GM12801 (cell line): Measurements from ENCODE around the gene GSDMA.

Source experiments
- TF ChIP-seq, protein P1 (sequence below): IDR thresholded peaks from one replicate; pipeline ENCODE4 v1.5.1; 2011; ENCODE audit warnings: control low read depth; ENCODE audit not compliant: insufficient read length; ENCODE audit errors: extremely low read depth

The GSDMA gene

DNA sequence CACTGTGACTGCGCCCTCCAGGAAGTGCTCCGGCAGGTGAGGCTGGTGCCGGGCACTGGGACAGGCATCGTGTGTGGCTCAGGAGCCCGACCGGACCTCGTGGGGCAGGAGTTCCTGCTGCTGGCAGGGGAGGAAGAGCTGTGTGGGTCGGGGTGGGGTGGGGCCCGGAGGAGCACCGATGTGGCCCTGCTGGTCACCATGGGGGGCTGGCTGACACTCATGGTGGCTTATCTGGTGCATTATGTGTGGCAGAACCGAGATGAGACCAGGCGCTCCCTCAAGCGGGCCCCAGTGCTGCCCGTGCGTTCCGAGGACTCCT, 18.5 kb upstream of the GSDMA start:
- TF ChIP-seq, protein P1, sequence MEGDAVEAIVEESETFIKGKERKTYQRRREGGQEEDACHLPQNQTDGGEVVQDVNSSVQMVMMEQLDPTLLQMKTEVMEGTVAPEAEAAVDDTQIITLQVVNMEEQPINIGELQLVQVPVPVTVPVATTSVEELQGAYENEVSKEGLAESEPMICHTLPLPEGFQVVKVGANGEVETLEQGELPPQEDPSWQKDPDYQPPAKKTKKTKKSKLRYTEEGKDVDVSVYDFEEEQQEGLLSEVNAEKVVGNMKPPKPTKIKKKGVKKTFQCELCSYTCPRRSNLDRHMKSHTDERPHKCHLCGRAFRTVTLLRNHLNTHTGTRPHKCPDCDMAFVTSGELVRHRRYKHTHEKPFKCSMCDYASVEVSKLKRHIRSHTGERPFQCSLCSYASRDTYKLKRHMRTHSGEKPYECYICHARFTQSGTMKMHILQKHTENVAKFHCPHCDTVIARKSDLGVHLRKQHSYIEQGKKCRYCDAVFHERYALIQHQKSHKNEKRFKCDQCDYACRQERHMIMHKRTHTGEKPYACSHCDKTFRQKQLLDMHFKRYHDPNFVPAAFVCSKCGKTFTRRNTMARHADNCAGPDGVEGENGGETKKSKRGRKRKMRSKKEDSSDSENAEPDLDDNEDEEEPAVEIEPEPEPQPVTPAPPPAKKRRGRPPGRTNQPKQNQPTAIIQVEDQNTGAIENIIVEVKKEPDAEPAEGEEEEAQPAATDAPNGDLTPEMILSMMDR = no peak

DNA sequence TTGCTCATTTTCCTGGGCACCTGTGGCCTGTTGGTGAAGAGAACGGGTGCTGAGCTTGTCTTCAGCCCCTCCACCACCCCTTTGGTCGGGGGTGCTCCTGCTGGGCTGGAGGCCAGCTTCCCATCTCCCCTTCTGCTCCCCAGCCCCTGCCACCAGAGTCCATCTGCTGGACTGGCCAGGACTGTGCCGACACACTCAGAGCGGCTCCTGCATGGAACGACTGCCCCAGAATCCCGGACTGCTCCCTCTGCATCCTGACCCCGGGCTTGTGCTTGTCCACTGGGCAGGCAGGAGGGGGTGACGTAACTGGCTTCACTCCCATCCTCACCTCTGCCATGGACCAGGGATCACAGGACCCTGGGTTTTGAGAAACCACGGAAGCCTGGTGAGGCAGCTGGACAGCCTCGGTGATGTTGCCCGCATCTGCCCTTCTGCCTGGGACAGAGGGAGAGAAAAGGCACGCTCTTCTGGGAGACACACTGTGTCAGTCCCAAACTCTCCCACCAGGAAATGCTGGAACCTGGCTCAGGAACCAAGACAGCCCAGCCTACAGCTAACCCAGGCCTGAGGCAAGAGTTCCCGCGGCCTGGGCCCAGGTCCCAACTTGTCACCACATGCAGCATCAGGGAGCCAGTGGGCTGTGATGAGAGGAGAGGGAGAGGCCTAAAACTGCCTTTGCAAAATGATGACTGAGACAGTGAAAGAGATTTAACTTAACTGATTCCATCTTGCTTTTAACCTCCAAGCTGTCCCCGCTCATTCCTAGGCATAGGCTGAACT, 16.1 kb upstream of the GSDMA start:
- TF ChIP-seq, protein P1 = no peak

GRCh38 chr17:39949028-39949427, 13.8 kb upstream of the GSDMA start:
- TF ChIP-seq, protein P1 = no peak

DNA sequence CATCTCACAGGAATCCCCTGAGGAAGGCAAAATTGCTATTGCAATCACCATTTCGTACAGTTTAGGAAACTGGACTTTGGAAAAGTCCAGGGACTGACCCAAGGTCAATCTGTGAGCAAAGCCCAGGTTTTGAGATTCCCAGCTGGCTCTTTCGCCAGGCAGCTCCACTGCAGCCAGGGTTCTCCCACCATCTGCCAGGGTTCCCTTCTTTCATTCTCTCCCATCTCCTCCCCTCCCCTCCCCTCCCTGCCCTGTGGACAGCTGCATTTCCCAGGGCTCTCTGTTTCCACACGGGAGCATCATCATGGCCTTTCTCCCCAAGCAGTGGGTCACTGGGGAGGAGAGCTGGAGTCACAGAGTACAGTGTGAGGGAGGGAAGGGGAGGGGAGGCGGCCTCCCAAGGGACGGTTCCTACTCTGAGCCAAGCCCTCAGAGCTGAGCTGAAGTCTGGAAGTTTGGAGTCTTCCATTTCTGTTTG, 11.9 kb upstream of the GSDMA start:
- TF ChIP-seq, protein P1 = no peak

- TF ChIP-seq, protein P1 = no peak
Observed at GRCh38 chr17:39951924-39952679, 10.7 kb upstream of the GSDMA start.

- TF ChIP-seq, protein P1 = no peak
Observed at GRCh38 chr17:39952680-39953470, 9.9 kb upstream of the GSDMA start.

- TF ChIP-seq, protein P1 = no peak
Observed at GRCh38 chr17:39953471-39953888, 9.3 kb upstream of the GSDMA start.
